Karpas-422 (cell line): ENCODE results near the gene CRYBG3. TPM values are rescaled to one million over a fixed set of nuclear protein-coding genes. Genes with fewer than 3 reads are reported as not detected.

Source experiments
- DNase-seq: peaks from one replicate; pipeline ENCODE4 v3.0.0-alpha.2; 2015
- H2AFZ ChIP-seq: fragments of 200-600 bp; sonication (generic); 2 replicates; pipeline ENCODE4 v1.6.1; 2014; ENCODE audit warnings: antibody characterized with exemption, low read length, mixed read lengths
- H3K27ac ChIP-seq: fragments of 200-600 bp; sonication (generic); 2 replicates; pipeline ENCODE4 v1.5.1; 2014; ENCODE audit warnings: mild to moderate bottlenecking, low read length, moderate library complexity
- H3K27me3 ChIP-seq: fragments of 200-600 bp; sonication (generic); 2 replicates; pipeline ENCODE4 v1.6.1; 2014; ENCODE audit warnings: low read length, mixed read lengths
- H3K36me3 ChIP-seq: fragments of 200-600 bp; sonication (generic); 2 replicates; pipeline ENCODE4 v1.6.1; 2014; ENCODE audit warnings: low read length, mixed read lengths; ENCODE audit not compliant: insufficient read depth
- H3K4me1 ChIP-seq: fragments of 200-600 bp; sonication (generic); 2 replicates; pipeline ENCODE4 v1.6.1; 2014; ENCODE audit warnings: mild to moderate bottlenecking, low read length, mixed read lengths
- H3K4me2 ChIP-seq: fragments of 200-600 bp; sonication (generic); 2 replicates; pipeline ENCODE4 v1.6.1; 2014; ENCODE audit warnings: low read length, low read depth, mild to moderate bottlenecking; ENCODE audit not compliant: poor library complexity, severe bottlenecking
- H3K4me3 ChIP-seq: fragments of 200-600 bp; sonication (generic); 2 replicates; pipeline ENCODE4 v1.5.1; 2014; ENCODE audit warnings: mild to moderate bottlenecking, antibody characterized with exemption, low read length, mixed read lengths
- H3K79me2 ChIP-seq: fragments of 200-600 bp; sonication (generic); 2 replicates; pipeline ENCODE4 v1.6.1; 2014; ENCODE audit warnings: mild to moderate bottlenecking, low read length, mixed read lengths
- H3K9ac ChIP-seq: fragments of 200-600 bp; sonication (generic); 2 replicates; pipeline ENCODE4 v1.6.0; 2014; ENCODE audit warnings: low read length
- H3K9me2 ChIP-seq: fragments of 200-600 bp; sonication (generic), shearing (Covaris generic); replicated peaks from 2 replicates; pipeline ENCODE4 v1.6.0; 2014; ENCODE audit warnings: mild to moderate bottlenecking, low read length, moderate library complexity; ENCODE audit not compliant: insufficient read depth
- H3K9me3 ChIP-seq: fragments of 300-700, 200-600 bp; sonication (generic); 2 replicates; pipeline ENCODE4 v1.6.1; 2014; ENCODE audit warnings: low read length, mixed read lengths
- H4K20me1 ChIP-seq: fragments of 200-600 bp; sonication (generic); 2 replicates; pipeline ENCODE4 v1.6.1; 2014; ENCODE audit warnings: mild to moderate bottlenecking, antibody characterized with exemption, low read length, low read depth; ENCODE audit not compliant: insufficient read depth
- total RNA-seq: library from RNA; depleted of rRNA; stranded (reverse); fragments of >200 nt; shearing (Covaris generic); gene quantifications from 2 replicates; pipeline ENCODE4 v1.2.3, GENCODE V29; 2014; ENCODE audit warnings: low replicate concordance

CRYBG3 gene
- total RNA-seq, 1 experiment from 2014 or later = 1.1 TPM

GRCh38 chr3:97872525-97873042 is 50.8 kb downstream of the CRYBG3 start:
- no peak overlapping the region for H3K4me2 ChIP-seq
- no peaks in the 10 kb centered on the region for H3K9me2 ChIP-seq
- no peak for DNase-seq
- no peaks in the 10 kb centered on the region for H4K20me1 ChIP-seq
- no peak overlapping the region for H3K4me3 ChIP-seq
- H3K27ac ChIP-seq = no peak overlapping the region
- H3K9ac ChIP-seq = no peak overlapping the region
- no peaks in the 10 kb centered on the region for H3K4me1 ChIP-seq
- H3K9me3 ChIP-seq = no peaks in the 10 kb centered on the region
- no peaks in the 10 kb centered on the region for H3K27me3 ChIP-seq
- no peak overlapping the region for H2AFZ ChIP-seq
- no peaks in the 10 kb centered on the region for H3K79me2 ChIP-seq
- H3K36me3 ChIP-seq = no peaks in the 10 kb centered on the region

- H3K9me2 ChIP-seq = no peaks in the 10 kb centered on the region
- H3K9ac ChIP-seq = no peak overlapping the region
- no peak overlapping the region for H3K4me3 ChIP-seq
- no peaks in the 10 kb centered on the region for H3K36me3 ChIP-seq
- H3K9me3 ChIP-seq = no peaks in the 10 kb centered on the region
- no peak overlapping the region for H3K4me2 ChIP-seq
- no peak overlapping the region for H2AFZ ChIP-seq
- no peaks in the 10 kb centered on the region for H3K4me1 ChIP-seq
- no peaks in the 10 kb centered on the region for H4K20me1 ChIP-seq
- no peak overlapping the region for H3K27ac ChIP-seq
- no peaks in the 10 kb centered on the region for H3K79me2 ChIP-seq
- DNase-seq = no peak
- no peaks in the 10 kb centered on the region for H3K27me3 ChIP-seq
Measured at GRCh38 chr3:97880267-97880666, 58.5 kb downstream of the CRYBG3 start.

GRCh38 chr3:97882975-97883598 is 61.3 kb downstream of the CRYBG3 start:
- Histone ChIP-seq H3K79me2 (no peaks in the 10 kb centered on the region), H3K9me2 (no peaks in the 10 kb centered on the region), H3K27me3 (no peaks in the 10 kb centered on the region), H3K36me3 (no peaks in the 10 kb centered on the region), H3K27ac (no peak overlapping the region), H4K20me1 (no peaks in the 10 kb centered on the region), H2AFZ (no peak overlapping the region), H3K9me3 (no peaks in the 10 kb centered on the region), H3K9ac (no peak overlapping the region), H3K4me3 (no peak overlapping the region), H3K4me2 (no peak overlapping the region), H3K4me1 (no peaks in the 10 kb centered on the region)
- no peak for DNase-seq

- H3K9me3 ChIP-seq = no peaks in the 10 kb centered on the region
- DNase-seq = no peak
- no peaks in the 10 kb centered on the region for H4K20me1 ChIP-seq
- no peaks in the 10 kb centered on the region for H3K4me1 ChIP-seq
- H3K9ac ChIP-seq = no peak overlapping the region
- H3K27me3 ChIP-seq = no peaks in the 10 kb centered on the region
- no peaks in the 10 kb centered on the region for H3K9me2 ChIP-seq
- no peak overlapping the region for H3K27ac ChIP-seq
- H3K36me3 ChIP-seq = no peaks in the 10 kb centered on the region
- no peak overlapping the region for H2AFZ ChIP-seq
- H3K79me2 ChIP-seq = no peaks in the 10 kb centered on the region
- H3K4me2 ChIP-seq = no peak overlapping the region
- H3K4me3 ChIP-seq = no peak overlapping the region
Measured at GRCh38 chr3:97883736-97884135, 61.9 kb downstream of the CRYBG3 start.

- no peaks in the 10 kb centered on the region for H3K27me3 ChIP-seq
- no peak for DNase-seq
- no peaks in the 10 kb centered on the region for H3K9me3 ChIP-seq
- no peaks in the 10 kb centered on the region for H3K9me2 ChIP-seq
- H3K4me3 ChIP-seq = no peak overlapping the region
- H3K4me2 ChIP-seq = no peak overlapping the region
- no peak overlapping the region for H3K9ac ChIP-seq
- no peaks in the 10 kb centered on the region for H3K79me2 ChIP-seq
- H3K36me3 ChIP-seq = no peaks in the 10 kb centered on the region
- no peak overlapping the region for H3K27ac ChIP-seq
- H3K4me1 ChIP-seq = no peaks in the 10 kb centered on the region
- H2AFZ ChIP-seq = no peak overlapping the region
- no peaks in the 10 kb centered on the region for H4K20me1 ChIP-seq
Measured at GRCh38 chr3:97884586-97885123, 62.8 kb downstream of the CRYBG3 start.

- Histone ChIP-seq H3K36me3 (no peaks in the 10 kb centered on the region), H3K9me2 (no peaks in the 10 kb centered on the region), H3K79me2 (no peaks in the 10 kb centered on the region), H3K4me1 (no peaks in the 10 kb centered on the region), H3K4me2 (no peak overlapping the region), H3K27ac (no peak overlapping the region), H2AFZ (no peak overlapping the region), H3K27me3 (no peaks in the 10 kb centered on the region), H3K4me3 (no peak overlapping the region), H3K9ac (no peak overlapping the region), H4K20me1 (no peaks in the 10 kb centered on the region), H3K9me3 (no peaks in the 10 kb centered on the region)
- DNase-seq = no peak
Measured at GRCh38 chr3:97885931-97886824, 64.4 kb downstream of the CRYBG3 start.

GRCh38 chr3:97889814-97890213 is 68.0 kb downstream of the CRYBG3 start:
- no peaks in the 10 kb centered on the region for H3K9me3 ChIP-seq
- no peak for DNase-seq
- no peaks in the 10 kb centered on the region for H3K4me1 ChIP-seq
- no peak overlapping the region for H3K9ac ChIP-seq
- H3K36me3 ChIP-seq = no peaks in the 10 kb centered on the region
- H2AFZ ChIP-seq = no peak overlapping the region
- H3K4me2 ChIP-seq = no peak overlapping the region
- no peak overlapping the region for H3K4me3 ChIP-seq
- H4K20me1 ChIP-seq = no peaks in the 10 kb centered on the region
- no peaks in the 10 kb centered on the region for H3K9me2 ChIP-seq
- H3K79me2 ChIP-seq = no peaks in the 10 kb centered on the region
- no peaks in the 10 kb centered on the region for H3K27me3 ChIP-seq
- no peak overlapping the region for H3K27ac ChIP-seq

- H3K4me1 ChIP-seq = no peaks in the 10 kb centered on the region
- H3K9me2 ChIP-seq = no peaks in the 10 kb centered on the region
- H3K79me2 ChIP-seq = no peaks in the 10 kb centered on the region
- no peak overlapping the region for H2AFZ ChIP-seq
- H3K36me3 ChIP-seq = no peaks in the 10 kb centered on the region
- H3K9ac ChIP-seq = no peak overlapping the region
- no peaks in the 10 kb centered on the region for H3K9me3 ChIP-seq
- DNase-seq = no peak
- H3K27ac ChIP-seq = no peak overlapping the region
- H3K4me2 ChIP-seq = no peak overlapping the region
- H3K27me3 ChIP-seq = no peaks in the 10 kb centered on the region
- no peak overlapping the region for H3K4me3 ChIP-seq
- H4K20me1 ChIP-seq = no peaks in the 10 kb centered on the region
Measured at GRCh38 chr3:97892852-97893251, 71.0 kb downstream of the CRYBG3 start.
